HG03439 (cell line): ENCODE data around the gene FAM136A.
"Not testable (repeated sequence)": the region's sequence is repeated elsewhere in the genome, so short reads cannot be mapped to it uniquely, and the experiment has no call there.

ENCODE experiments used
- ATAC-seq: cut with Tn5 transposase; IDR thresholded peaks from one replicate; pipeline ENCODE4 v1.9.1; 2021; ENCODE audit warnings: mild to moderate bottlenecking, moderate library complexity; ENCODE audit not compliant: unreplicated experiment

The FAM136A gene

DNA sequence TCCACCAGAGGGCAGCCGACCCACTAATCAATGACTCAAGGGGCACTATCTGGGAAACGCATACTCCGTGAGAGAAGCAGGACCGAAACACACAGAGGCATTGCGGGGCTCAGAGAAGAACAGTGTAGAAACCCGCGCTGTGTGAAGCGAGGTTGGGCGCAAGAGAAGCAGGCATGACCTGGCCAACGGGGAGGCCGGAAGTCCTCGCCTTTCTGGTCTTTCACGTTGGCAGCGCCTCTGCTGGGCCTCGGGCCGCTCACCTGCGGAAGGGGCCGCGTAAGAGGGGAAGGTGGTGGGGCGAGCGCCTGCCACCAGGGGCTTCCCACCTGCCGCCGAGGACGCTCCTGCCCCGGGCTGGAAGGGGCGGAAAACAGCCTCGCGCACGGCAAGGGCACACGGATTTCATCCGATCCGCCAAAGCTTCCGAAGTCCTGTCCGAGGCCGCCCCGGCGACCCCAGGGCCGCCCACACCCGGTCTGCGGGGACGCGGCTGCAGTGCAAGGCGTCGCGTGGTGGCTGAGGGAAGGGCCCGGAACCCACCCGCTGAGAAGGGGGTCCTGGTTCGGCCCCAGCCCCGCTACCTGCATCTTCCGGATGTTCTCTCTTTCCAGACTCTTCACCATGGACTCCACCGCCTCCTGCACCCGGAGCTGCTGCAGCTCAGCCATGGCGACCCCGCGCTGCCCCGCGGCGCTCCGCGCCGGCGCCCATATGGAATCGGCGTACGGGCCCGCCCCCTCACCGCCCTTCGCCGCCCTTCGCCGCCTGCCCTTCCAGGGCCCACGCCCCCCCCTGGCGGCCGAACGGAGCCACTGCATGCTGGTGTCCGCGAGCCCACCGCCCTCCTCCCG is at the start of gene FAM136A:
TSS of gene FAM136A (minus strand) at position 724 of the 851 bp plus-strand sequence. CDS start at position 668, 56 bp downstream.
- peak; percentile 75 for ATAC-seq

DNA sequence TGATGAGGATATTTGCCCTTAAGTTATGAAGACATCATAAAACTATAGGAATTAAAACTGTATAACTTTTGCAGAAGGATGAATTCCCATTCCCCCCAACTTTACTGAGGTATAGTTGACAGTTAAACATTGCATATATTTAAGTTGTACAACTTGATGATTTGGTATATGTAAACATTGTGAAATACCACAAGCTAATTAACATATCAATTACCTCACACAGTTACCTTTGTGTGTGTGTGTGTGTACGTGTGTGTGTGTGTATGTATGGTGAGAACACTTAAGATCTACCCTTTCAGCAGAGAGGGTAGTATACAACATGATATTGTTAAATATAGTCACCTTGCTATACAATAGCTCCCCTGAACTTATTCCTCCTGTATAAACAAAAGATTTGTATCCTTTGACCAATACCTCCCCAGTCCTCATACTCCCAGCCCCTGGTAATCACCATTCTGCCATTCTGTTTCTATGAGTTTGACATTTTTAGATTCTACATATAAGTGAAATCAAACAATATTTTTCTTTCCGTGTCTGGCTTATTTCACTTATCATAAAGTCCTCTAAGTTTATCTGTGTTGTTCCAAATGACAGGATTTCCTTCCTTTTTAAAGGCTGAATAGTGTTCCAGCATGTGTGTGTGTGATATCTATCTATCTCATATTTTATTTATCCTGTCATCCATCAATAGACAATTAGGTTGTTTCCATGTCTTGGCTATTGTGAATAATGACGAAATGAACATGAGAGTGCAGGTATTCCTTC is 48.2 kb upstream of the FAM136A start:
- no peak for ATAC-seq

GRCh38 chr2:70347831-70348230 is 46.0 kb upstream of the FAM136A start:
- ATAC-seq: no peak

- no peak for ATAC-seq
Measured at GRCh38 chr2:70344195-70344594, 42.3 kb upstream of the FAM136A start.

GRCh38 chr2:70341477-70341765 is 39.6 kb upstream of the FAM136A start:
- ATAC-seq: no peak

DNA sequence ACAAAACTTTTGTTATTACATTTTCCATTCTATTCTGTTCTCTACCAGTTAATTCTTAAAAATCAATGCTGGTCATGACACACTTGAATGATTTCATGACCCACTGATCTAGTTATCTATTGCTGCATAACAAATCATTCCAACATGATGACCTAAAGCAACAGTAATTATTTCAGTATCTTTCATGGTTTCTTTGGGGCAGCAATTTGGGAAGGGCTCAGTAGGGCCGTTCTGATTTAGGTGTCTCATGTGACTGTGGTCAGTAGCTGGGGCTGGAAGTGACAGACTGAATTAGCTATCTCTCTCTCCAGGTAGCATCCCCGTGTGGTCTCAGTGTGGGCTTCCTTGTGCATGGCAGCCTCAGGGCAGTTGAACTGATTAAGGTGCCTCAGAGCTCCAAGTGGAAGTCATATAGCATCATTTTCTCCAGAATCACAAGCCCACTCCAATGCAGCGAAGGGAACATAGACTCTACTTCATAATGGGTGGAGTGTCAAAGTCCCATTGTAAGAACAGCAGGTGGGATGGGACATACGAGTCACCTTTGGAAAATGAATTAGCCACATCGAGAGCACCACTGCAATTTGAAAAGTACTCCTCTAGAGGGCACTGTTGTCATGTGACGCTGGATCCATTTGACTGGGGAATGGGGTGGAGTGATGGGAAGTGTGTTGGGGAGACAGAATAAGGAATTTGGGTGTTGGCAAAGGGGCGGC is 39.1 kb upstream of the FAM136A start:
- ATAC-seq: no peak

DNA sequence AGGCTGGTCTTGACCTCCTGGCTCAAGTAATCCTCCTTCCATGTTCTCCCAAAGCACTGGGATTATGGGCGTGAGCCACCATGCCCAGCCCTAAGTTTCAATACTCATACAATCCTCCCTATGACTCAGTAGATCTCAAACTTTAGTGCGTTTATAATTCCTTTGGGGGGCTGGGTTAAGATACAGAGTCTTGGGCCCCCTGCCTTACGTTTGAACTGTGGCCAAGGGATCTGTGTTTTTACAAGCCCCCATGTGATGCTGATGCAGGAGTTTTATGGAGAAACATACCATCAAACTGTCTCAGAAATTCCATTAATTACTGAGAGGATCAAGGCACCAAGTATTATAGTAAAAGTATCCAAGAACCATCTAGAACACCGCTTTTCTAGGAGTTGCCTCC is 38.2 kb upstream of the FAM136A start:
- no peak for ATAC-seq

DNA sequence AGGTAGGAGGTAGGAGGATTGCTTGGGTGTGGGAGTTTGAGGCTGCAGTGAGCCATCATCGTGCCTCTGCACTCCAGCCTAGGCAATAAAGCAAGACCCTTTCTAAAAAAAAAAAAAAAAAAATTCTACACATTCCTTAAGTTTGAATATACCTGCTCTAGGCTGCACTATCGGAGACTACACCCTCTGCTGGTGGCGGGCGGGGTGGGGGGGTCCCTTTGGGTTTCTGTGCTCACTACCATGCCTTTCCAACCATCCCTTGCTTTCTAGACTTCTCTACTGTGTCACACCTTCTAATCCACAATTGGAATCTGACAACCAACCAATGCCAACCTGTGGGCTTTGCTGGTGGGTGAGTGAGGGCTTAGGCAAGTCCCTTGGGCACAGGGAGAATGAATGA is 34.7 kb upstream of the FAM136A start:
- no peak for ATAC-seq

DNA sequence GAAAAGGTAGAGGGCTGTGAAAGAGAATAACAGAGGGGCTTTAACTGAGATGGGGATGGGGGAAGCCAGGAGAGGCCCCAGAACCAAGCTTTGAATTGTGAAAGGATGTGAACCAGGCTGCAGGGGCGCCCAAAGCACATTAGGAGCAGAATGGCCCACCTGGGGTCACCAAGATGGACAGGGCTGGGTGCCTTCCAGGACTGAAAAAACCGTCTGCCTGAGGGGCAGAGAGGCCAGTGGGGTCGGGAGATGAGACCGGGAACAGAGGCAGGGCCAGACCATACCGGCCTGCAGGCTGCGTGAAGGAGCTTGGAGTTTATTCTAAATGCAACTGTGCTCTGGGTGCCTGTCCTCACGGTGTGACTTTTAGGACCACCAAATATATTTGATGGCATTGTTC is 29.1 kb upstream of the FAM136A start:
- ATAC-seq: no peak

- no peak for ATAC-seq
Measured at GRCh38 chr2:70330476-70330875, 28.6 kb upstream of the FAM136A start.

DNA sequence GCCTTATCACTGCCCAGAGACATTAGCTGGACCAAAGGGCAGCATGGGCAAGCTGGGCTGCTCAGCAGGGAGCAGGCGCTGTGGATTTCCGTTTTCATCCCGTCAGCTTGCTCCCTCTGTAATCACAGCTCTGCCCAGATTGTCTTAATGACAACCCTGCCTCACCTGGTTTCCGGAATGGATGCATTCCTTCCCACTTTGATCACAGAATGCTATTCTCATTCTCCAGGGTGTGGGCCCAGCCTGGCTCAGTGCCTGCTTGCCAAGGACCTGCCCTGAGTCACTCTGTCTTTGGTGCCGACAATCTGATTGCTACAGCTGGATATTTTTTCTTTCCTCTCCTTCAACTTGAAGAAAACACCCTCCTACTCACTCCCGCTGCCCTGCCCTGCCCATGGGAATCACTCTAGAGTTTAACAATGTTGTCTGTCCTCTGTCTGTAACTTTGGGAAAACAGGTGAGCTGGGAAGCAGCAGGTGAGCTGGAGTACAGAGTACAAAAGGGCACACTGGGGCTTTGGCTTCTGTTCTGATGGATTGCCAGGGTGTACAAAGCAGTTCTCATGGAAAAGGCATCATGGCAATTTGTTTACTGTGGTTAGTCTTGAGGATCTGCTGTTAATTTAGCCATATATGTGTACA is 27.2 kb upstream of the FAM136A start:
- ATAC-seq: no peak

DNA sequence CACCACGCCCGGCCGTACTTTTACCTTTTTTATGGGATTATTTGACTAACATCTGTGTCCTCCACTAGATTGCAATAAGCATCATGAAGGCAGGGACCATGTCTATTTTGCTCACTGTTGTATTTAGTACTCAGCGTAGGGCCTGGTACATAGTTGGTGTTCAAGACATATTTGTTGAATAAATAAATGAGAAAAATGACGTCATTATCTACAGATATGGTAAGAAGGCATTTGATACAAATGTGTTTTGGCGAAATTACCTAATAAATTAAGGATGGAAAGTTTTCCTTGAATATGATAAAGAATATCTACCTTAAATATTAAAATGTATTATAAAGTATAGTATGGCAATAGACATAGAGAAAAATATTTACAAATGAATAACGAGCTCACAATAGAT is 24.0 kb upstream of the FAM136A start:
- ATAC-seq: no peak

- no peak for ATAC-seq
Measured at GRCh38 chr2:70322518-70322917, 20.7 kb upstream of the FAM136A start.

- ATAC-seq: no peak
Measured at GRCh38 chr2:70321370-70321769, 19.5 kb upstream of the FAM136A start.

- ATAC-seq: no peak
Measured at GRCh38 chr2:70314640-70315039, 12.8 kb upstream of the FAM136A start.

DNA sequence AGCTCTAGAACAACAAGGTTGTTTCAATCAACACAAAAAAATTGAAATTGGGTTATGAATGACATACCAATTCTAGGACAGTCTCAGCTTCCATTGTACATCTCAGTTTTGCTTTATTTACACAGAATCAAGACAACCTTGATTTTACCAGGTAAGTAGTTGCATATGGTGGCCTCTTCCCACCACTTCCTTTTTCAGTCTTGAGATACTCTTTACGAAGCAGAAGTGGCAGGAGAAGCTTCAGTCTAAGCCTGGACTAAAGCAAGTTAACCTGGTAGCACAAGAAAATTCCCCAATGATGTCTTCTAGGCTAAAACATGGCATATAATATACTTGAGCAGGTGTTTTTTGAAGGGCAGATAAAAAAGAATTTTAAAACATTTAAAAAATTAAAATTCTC is 10.7 kb upstream of the FAM136A start:
- ATAC-seq: no peak

- ATAC-seq: no peak
Measured at GRCh38 chr2:70310899-70311298, 9.0 kb upstream of the FAM136A start.

DNA sequence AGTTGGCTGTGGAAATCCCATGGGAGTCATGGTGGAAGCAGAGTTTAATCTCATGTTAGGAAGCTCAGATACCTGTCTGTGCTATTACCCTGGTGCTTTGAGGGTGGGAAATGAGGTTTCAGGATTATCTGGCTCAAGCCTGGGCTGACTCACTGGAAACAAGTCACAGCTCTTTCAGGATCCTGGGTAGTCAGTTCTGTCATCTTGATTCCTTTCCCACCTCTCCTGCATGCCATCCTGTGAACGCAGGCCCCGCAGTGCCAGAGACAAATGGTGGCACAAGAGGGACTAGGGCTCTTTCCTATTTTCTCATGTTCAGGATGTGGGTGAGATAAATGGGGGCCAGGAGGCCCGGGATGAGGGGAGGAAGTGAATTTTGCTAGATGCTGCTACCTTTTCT is 3.7 kb upstream of the FAM136A start:
- no peak for ATAC-seq

DNA sequence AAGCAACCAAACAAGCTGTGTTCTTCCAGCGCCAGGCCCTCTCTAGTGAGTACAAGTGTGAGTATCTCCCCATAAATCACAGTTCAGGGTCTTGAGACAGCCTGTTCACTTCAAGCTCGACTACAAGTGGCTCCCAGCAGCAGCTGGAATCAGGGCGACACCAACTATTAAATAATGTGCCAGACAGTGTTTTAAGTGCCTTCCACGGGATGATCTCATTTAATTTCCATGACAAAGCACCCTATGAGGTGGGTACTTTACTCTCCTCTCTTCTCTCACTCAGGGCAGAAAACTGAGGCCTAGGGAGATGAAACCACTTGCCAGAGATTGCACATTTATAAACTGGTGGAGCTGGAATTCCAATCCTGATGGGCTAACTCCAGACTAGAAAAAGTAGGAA is 2.6 kb upstream of the FAM136A start:
- no peak for ATAC-seq

- no peak for ATAC-seq
Measured at GRCh38 chr2:70303186-70303585, 1.3 kb upstream of the FAM136A start.

DNA sequence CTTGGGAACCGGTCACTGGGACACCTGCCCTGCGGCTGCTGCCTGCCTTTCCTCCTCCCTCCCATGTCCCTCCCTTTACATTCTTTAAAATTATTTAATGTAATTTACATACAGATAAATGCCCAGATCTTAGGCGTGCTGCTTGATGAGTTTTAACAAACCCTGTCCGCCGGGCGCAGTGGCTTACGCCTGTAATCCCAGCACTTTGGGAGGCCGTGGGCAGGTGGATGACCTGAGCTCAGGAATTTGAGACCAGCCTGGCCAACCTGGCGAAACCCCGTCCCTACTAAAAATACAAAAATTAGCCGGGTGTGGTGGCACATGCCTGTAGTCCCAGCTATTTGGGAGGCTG is 304 bp upstream of the FAM136A start:
- ATAC-seq: not testable (repeated sequence)
